K562 (cell line): Measurements from ENCODE around the gene TSC22D2. TPM values are rescaled to one million over a fixed set of nuclear protein-coding genes. Genes with fewer than 3 reads are reported as not detected.

ENCODE experiments used
- EWSR1 ChIP-seq: fragments of 450-650 bp; IDR thresholded peaks from 2 replicates; pipeline ENCODE4 v1.6.1; 2018; ENCODE audit warnings: borderline replicate concordance, mild to moderate bottlenecking, low read depth, moderate library complexity; ENCODE audit not compliant: partially characterized antibody
- GTF2E2 ChIP-seq: fragments of 200-800 bp; sonication (Bioruptor generic); IDR thresholded peaks from 2 replicates; pipeline ENCODE4 v1.6.1; 2016; ENCODE audit warnings: missing genetic modification characterization, missing compliant biosample characterization
- NFIC ChIP-seq: fragments of 450-650 bp; IDR thresholded peaks from 2 replicates; pipeline ENCODE4 v1.6.1; 2017; ENCODE audit warnings: mild to moderate bottlenecking, inconsistent platforms
- SUPT5H ChIP-seq: fragments of 450-650 bp; IDR thresholded peaks from 2 replicates; pipeline ENCODE4 v1.6.1; 2016
- TEAD4 ChIP-seq, 2 experiments: sonication (generic) in 1 of 2; formaldehyde crosslinking in 1 of 2; IDR thresholded peaks; 2 replicates each; pipeline versions ENCODE4 v1.6.1 to v1.8.0; 2012 to 2022; ENCODE audit warnings: borderline replicate concordance in 1 of 2, inconsistent platforms in 1 of 2, low read length in 1 of 2, mild to moderate bottlenecking in 1 of 2, missing genetic modification reagents in 1 of 2
- ZNF395 ChIP-seq: fragments of 200-800 bp; sonication (Bioruptor generic); IDR thresholded peaks from 2 replicates; pipeline ENCODE4 v1.6.1; 2017; ENCODE audit warnings: missing genetic modification characterization, missing compliant biosample characterization
- polyA plus RNA-seq, 8 experiments: library from polyadenylated mRNA; depleted of rRNA in 4 of 8; stranded (reverse) in 5 of 8; unstranded in 3 of 8; fragments of >200 nt; fragmentation: Nextera tagmentation in 2 of 8; fragmentation: Illumina TruSeq in 1 of 8; extraction: Ambion mirVana in 2 of 8; extraction: Trizol in 1 of 8; gene quantifications; 2 replicates each; pipeline versions ENCODE4 v1.2.1 to v1.2.3, GENCODE V29; 2011 to 2014; ENCODE audit warnings: inconsistent platforms in 1 of 8, missing spikeins in 1 of 8
- total RNA-seq, 7 experiments: library from RNA; depleted of rRNA in 6 of 7; stranded (reverse); fragments of >200 nt in 6 of 7; fragmentation: Illumina TruSeq in 2 of 7; extraction: Trizol in 2 of 7; gene quantifications; 2 replicates each; pipeline versions ENCODE4 v1.2.1 to v1.2.3, GENCODE V29; 2011 to 2021; ENCODE audit warnings: low replicate concordance in 1 of 7
- TF ChIP-seq, protein P1 (sequence below): fragments of 450-650 bp; formaldehyde crosslinking; conservative IDR thresholded peaks from 2 replicates; pipeline ENCODE4 v1.4.0; 2022; ENCODE audit warnings: mild to moderate bottlenecking, missing genetic modification characterization
- TF ChIP-seq, protein P2 (sequence below): sonication (generic); formaldehyde crosslinking; IDR thresholded peaks from 2 replicates; pipeline ENCODE4 v1.8.1; 2023; ENCODE audit warnings: mild to moderate bottlenecking, missing genetic modification reagents, moderate library complexity

TSC22D2 gene
- total and polyA plus RNA-seq, 9 of the 15 experiments (the other 6 are each of a cell fraction or from before 2014, with no cell fraction given) = 5.5 to 44.0 (median 19.3) TPM

DNA sequence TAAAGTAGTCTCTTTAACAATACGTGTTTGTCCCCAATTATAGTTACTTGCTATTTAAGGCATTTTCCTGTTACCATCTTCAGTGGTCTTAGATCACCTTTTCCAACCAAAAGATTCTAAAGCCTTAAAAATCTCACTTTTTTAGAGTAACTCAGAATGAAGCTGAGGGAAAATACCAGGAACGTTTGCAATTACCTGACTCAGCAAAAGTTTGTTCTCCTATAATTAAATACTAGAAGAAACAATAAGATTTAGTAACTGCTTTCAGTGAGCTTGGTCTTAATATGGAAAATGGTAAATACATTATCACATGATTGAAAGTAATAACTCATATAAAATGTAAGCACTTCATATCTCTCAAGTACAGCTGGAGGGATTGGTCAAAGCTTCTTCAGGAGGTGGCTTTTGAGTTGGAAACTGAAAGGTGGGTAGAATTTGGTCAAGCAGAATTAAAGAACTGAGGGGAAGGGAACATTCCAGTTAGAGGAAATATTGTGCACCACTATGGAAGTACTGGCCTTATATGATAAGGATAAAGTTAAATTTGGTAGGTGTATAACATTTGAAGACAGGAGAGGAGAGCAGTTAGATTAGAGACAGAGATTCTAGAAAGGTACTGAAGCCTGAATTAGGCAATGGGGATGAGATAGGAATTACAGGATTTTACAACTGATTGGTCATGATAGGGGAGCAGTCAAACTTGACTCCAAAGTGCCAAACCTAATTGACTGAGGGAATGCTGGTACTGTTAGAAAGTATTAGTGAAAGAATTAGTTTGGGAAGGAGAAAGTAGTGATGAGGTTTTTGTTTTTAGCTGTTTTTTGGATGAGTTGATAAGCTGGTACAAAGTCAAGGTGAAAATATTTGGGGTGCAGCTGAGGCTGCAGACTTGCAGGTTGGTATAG, 21.9 kb downstream of the TSC22D2 start (continued):
- TF ChIP-seq, protein P1, sequence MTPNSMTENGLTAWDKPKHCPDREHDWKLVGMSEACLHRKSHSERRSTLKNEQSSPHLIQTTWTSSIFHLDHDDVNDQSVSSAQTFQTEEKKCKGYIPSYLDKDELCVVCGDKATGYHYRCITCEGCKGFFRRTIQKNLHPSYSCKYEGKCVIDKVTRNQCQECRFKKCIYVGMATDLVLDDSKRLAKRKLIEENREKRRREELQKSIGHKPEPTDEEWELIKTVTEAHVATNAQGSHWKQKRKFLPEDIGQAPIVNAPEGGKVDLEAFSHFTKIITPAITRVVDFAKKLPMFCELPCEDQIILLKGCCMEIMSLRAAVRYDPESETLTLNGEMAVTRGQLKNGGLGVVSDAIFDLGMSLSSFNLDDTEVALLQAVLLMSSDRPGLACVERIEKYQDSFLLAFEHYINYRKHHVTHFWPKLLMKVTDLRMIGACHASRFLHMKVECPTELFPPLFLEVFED (CRISPR knock-in tag) = 0 out of 2 replicates have a peak, but pooled peaks have one; percentile 24
- 0 out of 2 replicates have a peak, but pooled peaks have one; percentile 33 for TF ChIP-seq SUPT5H
- TF ChIP-seq TEAD4 (IDR thresholded peaks at IDR 0.05; ENCODE audit: low read length) = peak; percentile 19; the same call in 1 of the 2 replicates
- no peak for TF ChIP-seq TEAD4 (CRISPR knock-in tag; IDR thresholded peaks at IDR 0.05; ENCODE audit: borderline replicate concordance)
- TF ChIP-seq ZNF395 = no peak
- TF ChIP-seq EWSR1 = peak; percentile 21
- 0 out of 2 replicates have a peak, but pooled peaks have one; percentile 16 for TF ChIP-seq NFIC
- TF ChIP-seq, protein P2, sequence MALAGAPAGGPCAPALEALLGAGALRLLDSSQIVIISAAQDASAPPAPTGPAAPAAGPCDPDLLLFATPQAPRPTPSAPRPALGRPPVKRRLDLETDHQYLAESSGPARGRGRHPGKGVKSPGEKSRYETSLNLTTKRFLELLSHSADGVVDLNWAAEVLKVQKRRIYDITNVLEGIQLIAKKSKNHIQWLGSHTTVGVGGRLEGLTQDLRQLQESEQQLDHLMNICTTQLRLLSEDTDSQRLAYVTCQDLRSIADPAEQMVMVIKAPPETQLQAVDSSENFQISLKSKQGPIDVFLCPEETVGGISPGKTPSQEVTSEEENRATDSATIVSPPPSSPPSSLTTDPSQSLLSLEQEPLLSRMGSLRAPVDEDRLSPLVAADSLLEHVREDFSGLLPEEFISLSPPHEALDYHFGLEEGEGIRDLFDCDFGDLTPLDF (CRISPR knock-in tag) = no peak
- no peak for TF ChIP-seq GTF2E2 (tag)
